Nephron progenitor cell (in vitro differentiated cells): Measurements from ENCODE around the gene ALK.

Experiments used
- DNase-seq: peaks from one replicate; pipeline ENCODE4 v3.0.0; 2021
- H3K27ac Mint-ChIP-seq: 2 replicates; pipeline ENCODE4 v1.8.0; 2021; ENCODE audit warnings: mild to moderate bottlenecking, moderate library complexity, mixed read lengths
- H3K27me3 Mint-ChIP-seq: 2 replicates; pipeline ENCODE4 v1.8.0; 2021; ENCODE audit warnings: mild to moderate bottlenecking, low read depth, mixed read lengths; ENCODE audit not compliant: poor library complexity
- H3K36me3 Mint-ChIP-seq: 2 replicates; pipeline ENCODE4 v1.8.0; 2021; ENCODE audit warnings: low read depth, mixed read lengths
- H3K4me1 Mint-ChIP-seq: 2 replicates; pipeline ENCODE4 v1.8.0; 2021; ENCODE audit warnings: mixed read lengths
- H3K4me3 Mint-ChIP-seq: 2 replicates; pipeline ENCODE4 v1.8.0; 2021; ENCODE audit warnings: mild to moderate bottlenecking, moderate library complexity, mixed read lengths
- H3K9me3 Mint-ChIP-seq: 2 replicates; pipeline ENCODE4 v1.8.0; 2021; ENCODE audit warnings: mild to moderate bottlenecking, moderate library complexity, mixed read lengths
- CTCF ChIP-seq: fragments of 200-600 bp; sonication (generic); IDR thresholded peaks from 2 replicates; pipeline ENCODE4 v1.5.0; 2021; ENCODE audit warnings: antibody characterized with exemption

The ALK gene

DNA sequence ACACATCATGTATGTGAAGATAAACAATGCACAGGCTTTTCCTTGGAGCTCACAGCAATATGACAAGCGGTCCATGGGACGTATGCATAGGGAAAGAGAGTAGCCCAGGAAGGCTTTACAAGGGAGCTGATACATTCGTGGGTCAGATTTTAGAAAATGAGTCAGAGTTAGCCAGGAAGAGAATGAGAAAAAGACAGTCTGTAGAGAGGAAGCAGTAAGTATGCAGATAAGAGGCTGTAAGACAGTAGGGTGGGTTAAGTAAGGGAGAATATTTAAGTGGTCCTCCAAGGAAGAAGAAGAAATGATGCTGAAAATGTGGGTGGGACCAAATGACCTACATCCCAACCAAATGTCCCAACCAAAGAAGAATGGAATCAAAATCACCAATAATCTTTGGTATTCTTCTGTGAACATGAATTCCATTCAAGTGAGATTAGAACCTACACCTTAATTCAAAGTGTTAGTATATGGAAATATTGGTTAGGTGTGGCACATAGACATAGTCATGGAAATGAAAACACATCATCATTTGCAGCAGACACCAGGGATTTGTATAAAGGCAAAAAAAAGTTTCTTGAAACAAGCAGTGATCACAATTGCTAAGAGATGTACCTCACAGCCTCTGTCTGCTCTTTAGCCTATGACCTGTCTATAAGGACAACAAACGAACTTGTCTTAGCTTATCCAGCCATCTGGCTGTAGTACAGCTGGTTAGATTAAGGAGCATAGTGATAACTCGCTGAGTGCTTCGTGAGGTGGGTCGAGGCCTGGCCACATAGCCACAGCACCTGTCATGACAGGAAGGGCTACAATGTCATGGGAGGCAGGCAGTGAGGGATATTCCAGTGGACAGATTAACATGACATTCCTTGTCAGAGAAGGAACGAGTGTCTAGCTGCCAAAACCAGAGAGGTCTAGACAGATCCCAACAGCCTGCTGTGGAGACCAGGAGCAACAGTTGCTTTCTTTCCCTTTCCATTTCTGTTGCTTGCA is 133.6 kb downstream of the ALK start:
- Mint-ChIP-seq H3K27me3 (peaks cover 4% of the 10 kb centered on the region), H3K4me3 (no peak overlapping the region), H3K4me1 (peaks cover 30% of the 10 kb centered on the region), H3K36me3 (no peaks in the 10 kb centered on the region), H3K9me3 (peaks cover 1% of the 10 kb centered on the region), H3K27ac (no peak overlapping the region)
- DNase-seq: no peak
- no peak for TF ChIP-seq CTCF

DNA sequence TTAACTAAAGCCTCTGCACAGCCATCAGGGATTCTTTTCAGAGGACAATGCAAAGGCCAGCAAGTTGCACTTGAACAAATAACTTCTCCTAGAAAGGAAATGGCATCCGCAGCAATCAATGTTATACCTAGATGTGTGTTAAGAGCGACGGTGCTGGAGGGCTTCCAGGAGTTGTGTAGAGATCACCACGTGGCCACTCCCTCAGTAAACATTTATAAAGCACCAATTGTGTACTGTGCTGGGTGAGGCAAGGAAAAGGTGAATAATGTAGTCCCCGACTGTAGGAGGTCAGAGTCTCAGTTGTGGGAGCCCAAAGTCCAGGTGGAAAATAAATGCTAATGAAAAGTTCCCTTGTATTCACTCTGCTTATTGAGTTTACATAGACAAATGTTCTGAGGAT is 135.0 kb downstream of the ALK start:
- no peak for TF ChIP-seq CTCF
- DNase-seq: no peak
- Mint-ChIP-seq H3K27ac (no peak overlapping the region), H3K9me3 (no peaks in the 10 kb centered on the region), H3K36me3 (no peaks in the 10 kb centered on the region), H3K4me1 (peaks cover 44% of the 10 kb centered on the region), H3K4me3 (no peak overlapping the region), H3K27me3 (peaks cover 4% of the 10 kb centered on the region)

DNA sequence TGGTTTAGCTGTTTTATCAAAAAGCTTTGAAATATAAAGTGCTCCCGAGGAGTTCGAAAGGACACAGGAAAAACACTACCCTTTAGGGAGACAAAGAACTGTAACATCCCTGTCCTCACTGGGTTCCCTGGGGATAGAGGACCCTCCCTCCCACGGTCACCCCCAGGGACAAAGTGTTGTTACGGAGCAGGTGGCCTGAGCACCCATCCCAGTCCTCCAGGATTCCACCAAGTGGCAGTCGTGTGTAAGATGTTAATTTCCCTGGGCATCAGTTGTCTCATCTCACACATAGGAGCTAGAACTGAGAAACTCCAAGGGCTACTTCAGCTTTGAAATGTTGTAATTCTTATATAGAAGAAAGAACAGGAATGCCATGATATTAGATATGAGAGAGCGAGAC is 137.7 kb downstream of the ALK start:
- H3K27ac Mint-ChIP-seq: no peak overlapping the region

GRCh38 chr2:29782549-29783458 is 138.6 kb downstream of the ALK start:
- TF ChIP-seq CTCF: no peak
- H3K4me1 Mint-ChIP-seq: peaks cover 54% of the 10 kb centered on the region
- DNase-seq: peak; percentile 21
- H3K27ac Mint-ChIP-seq: peak overlapping the region; percentile 79
- peaks cover 6% of the 10 kb centered on the region for H3K27me3 Mint-ChIP-seq
- peak overlapping the region; percentile 30 for H3K4me3 Mint-ChIP-seq
- no peaks in the 10 kb centered on the region for H3K9me3 Mint-ChIP-seq
- H3K36me3 Mint-ChIP-seq: no peaks in the 10 kb centered on the region

More for the DNA sequence above, 137.7 kb downstream of the ALK start:
- no peak overlapping the region for H3K4me3 Mint-ChIP-seq
- no peaks in the 10 kb centered on the region for H3K36me3 Mint-ChIP-seq
- no peak for DNase-seq
- TF ChIP-seq CTCF: no peak
- H3K4me1 Mint-ChIP-seq: peaks cover 60% of the 10 kb centered on the region
- peaks cover 6% of the 10 kb centered on the region for H3K27me3 Mint-ChIP-seq
- H3K9me3 Mint-ChIP-seq: no peaks in the 10 kb centered on the region

DNA sequence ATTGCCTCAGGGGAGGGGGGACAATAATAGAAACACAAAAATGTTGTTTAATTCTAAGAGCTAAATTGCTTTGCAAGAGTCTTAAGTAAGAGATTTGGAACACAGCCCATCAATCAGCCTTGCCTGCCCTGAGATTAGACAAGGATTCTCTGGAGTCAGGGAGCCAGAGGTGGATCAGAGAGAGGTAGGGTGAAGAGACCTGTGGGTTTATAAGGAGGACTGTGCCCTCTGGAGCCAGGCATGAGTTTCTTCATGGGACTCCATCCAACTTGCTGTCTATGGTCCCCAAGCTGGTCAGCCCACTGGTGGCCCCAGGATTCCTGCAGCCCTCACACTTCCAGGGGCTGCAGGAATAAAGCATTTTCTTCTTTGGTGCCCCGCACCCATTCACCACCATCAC is 139.3 kb downstream of the ALK start:
- Mint-ChIP-seq H3K36me3 (no peaks in the 10 kb centered on the region), H3K4me3 (peak overlapping the region; percentile 30), H3K27ac (peak overlapping the region; percentile 79), H3K27me3 (peaks cover 2% of the 10 kb centered on the region), H3K9me3 (no peaks in the 10 kb centered on the region), H3K4me1 (peaks cover 54% of the 10 kb centered on the region)
- TF ChIP-seq CTCF: no peak
- DNase-seq: no peak
